C4-2B (cell line): ENCODE results near the gene ANKZF1.

Source experiments
- ZFX ChIP-seq: fragments of 450-650 bp; IDR thresholded peaks from 2 replicates; pipeline ENCODE4 v1.6.1; 2017
- TF ChIP-seq, protein P1 (sequence below): fragments of 450-650 bp; conservative IDR thresholded peaks from 2 replicates; pipeline ENCODE4 v1.5.1; 2017; ENCODE audit warnings: mild to moderate bottlenecking

GRCh38 chr2:219244789-219245147, 15.2 kb downstream of the ANKZF1 start:
- TF ChIP-seq, protein P1, sequence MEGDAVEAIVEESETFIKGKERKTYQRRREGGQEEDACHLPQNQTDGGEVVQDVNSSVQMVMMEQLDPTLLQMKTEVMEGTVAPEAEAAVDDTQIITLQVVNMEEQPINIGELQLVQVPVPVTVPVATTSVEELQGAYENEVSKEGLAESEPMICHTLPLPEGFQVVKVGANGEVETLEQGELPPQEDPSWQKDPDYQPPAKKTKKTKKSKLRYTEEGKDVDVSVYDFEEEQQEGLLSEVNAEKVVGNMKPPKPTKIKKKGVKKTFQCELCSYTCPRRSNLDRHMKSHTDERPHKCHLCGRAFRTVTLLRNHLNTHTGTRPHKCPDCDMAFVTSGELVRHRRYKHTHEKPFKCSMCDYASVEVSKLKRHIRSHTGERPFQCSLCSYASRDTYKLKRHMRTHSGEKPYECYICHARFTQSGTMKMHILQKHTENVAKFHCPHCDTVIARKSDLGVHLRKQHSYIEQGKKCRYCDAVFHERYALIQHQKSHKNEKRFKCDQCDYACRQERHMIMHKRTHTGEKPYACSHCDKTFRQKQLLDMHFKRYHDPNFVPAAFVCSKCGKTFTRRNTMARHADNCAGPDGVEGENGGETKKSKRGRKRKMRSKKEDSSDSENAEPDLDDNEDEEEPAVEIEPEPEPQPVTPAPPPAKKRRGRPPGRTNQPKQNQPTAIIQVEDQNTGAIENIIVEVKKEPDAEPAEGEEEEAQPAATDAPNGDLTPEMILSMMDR = no peak
- no peak for TF ChIP-seq ZFX
